Brain microvascular endothelial cell (primary cell): ENCODE measurements around the gene SGCD.

Source experiments
- DNase-seq: peaks from one replicate; pipeline ENCODE4 v3.0.0-alpha.2; 2020
- H3K27ac ChIP-seq: fragments of 250-450 bp; sonication (Bioruptor Pico); 2 replicates; pipeline ENCODE4 v1.5.1; 2020; ENCODE audit warnings: mild to moderate bottlenecking, moderate library complexity
- H3K27me3 ChIP-seq: fragments of 250-450 bp; sonication (Bioruptor Pico); replicated peaks from 2 replicates; pipeline ENCODE4 v1.5.1; 2020; ENCODE audit warnings: mild to moderate bottlenecking
- H3K36me3 ChIP-seq: fragments of 250-450 bp; sonication (Bioruptor Pico); replicated peaks from 2 replicates; pipeline ENCODE4 v1.5.1; 2020; ENCODE audit warnings: mild to moderate bottlenecking
- H3K4me3 ChIP-seq: 2 replicates; pipeline ENCODE4 v1.5.1; 2011; ENCODE audit warnings: low read depth, mild to moderate bottlenecking, control low read depth, low read length, moderate library complexity
- in situ Hi-C: cut with HindIII; loops from 2 replicates; pipeline ENCODE4 v1.10.0; 2017; ENCODE audit warnings: low sequenced_read_pairs, low pct_ligation_motif_present
- TF ChIP-seq, protein P1 (sequence below): IDR thresholded peaks from 2 replicates; pipeline ENCODE4 v1.5.1; 2011; ENCODE audit warnings: low read depth, mild to moderate bottlenecking, moderate library complexity, low read length, control low read depth, inconsistent platforms; ENCODE audit errors: missing control alignments

The SGCD gene

DNA sequence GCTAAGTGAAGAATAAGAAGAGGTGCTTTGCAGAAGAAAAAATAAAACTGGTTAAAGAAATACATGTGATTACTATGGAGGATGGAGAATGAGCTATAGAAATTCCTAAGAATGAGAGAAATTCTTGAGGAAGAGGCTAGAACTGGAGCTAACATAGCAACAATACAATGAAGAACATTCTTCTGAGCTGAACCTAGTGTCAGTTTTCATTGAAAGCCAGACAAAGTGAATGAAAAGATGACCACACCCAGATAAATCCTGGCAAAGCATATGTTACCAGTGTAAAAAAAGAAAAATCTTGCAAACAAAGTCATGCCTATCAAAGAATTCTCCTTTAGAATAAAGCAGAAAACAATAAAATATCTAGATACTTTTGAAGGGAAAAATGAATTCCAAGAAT is 39.6 kb downstream of the SGCD start:
- Histone ChIP-seq H3K27ac (no peak overlapping the region), H3K36me3 (no peaks in the 10 kb centered on the region), H3K4me3 (no peak overlapping the region), H3K27me3 (no peaks in the 10 kb centered on the region)
- DNase-seq = no peak
- in situ Hi-C loops = no loop called here
- TF ChIP-seq, protein P1, sequence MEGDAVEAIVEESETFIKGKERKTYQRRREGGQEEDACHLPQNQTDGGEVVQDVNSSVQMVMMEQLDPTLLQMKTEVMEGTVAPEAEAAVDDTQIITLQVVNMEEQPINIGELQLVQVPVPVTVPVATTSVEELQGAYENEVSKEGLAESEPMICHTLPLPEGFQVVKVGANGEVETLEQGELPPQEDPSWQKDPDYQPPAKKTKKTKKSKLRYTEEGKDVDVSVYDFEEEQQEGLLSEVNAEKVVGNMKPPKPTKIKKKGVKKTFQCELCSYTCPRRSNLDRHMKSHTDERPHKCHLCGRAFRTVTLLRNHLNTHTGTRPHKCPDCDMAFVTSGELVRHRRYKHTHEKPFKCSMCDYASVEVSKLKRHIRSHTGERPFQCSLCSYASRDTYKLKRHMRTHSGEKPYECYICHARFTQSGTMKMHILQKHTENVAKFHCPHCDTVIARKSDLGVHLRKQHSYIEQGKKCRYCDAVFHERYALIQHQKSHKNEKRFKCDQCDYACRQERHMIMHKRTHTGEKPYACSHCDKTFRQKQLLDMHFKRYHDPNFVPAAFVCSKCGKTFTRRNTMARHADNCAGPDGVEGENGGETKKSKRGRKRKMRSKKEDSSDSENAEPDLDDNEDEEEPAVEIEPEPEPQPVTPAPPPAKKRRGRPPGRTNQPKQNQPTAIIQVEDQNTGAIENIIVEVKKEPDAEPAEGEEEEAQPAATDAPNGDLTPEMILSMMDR = no peak

DNA sequence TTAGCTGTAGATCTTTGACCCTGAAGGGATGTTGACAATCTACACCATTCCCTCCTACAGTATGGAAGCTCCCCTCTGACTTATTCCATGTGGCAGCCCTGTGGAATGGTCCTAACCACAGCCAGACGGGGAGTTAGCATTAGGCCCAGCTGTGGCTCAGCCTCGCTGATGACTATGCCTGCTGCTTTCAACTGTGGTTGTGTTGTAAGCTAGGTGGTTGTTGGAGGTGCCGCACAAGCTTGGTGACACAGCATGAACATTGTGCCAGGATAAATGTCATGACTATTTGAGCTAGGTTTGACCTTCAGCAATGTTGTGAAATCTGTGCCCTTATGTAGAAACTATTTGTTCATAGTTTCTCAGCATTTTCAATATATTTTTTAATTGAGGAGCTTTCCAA is 40.6 kb downstream of the SGCD start:
- in situ Hi-C loops = no loop called here
- TF ChIP-seq, protein P1 = no peak
- no peak for DNase-seq

DNA sequence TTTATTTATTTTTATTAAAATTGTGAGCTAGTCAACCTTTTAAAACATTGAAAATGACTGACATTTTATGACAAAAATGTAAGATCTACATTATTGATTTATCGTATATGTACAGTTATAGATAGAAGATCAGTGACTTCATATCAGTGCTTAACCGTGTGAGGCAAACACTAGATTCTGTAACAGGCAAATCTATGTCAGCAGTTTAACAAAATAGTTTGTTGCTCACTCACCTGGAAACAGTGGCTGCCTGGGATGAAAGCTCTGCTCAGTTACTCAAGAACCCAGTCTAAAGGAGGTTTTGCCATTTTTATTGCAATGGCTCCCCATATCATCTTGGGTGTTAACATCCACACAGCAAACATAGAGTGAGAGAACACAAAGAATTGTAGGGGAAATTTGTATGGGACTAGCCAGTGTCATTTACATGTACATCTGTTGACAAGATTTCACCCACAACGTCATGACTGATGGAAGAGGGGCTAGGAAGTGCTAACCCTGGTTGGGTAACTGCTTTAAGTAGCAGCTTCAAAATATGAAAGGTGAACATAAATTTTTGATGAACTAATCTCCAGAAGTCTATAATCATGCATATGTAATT is 49.0 kb downstream of the SGCD start:
- Histone ChIP-seq H3K27me3 (no peaks in the 10 kb centered on the region), H3K4me3 (no peak overlapping the region), H3K27ac (no peak overlapping the region), H3K36me3 (no peaks in the 10 kb centered on the region)
- TF ChIP-seq, protein P1 = no peak
- DNase-seq = no peak
- in situ Hi-C loops = no loop called here

More for the DNA sequence above, 40.6 kb downstream of the SGCD start:
- Histone ChIP-seq H3K27me3 (no peaks in the 10 kb centered on the region), H3K36me3 (no peaks in the 10 kb centered on the region), H3K27ac (no peak overlapping the region), H3K4me3 (no peak overlapping the region)

DNA sequence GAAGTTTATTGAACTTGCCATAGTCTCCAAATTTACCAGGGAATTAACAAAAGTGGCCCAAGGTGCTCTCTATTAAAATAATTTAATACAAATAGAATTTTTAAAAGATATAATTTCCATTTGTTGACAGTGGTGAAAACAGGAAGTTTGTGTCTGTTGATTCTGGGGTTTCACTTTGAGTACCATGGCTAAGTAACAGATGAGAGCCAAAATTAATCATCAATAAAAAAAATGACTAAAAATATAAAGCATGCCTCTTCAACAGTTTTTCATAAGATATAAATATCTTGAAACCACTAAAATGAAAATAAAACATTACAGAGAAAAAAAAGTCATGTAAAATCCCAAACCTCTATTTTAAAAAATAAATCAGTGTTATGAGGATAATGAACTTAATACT is 49.8 kb downstream of the SGCD start:
- Histone ChIP-seq H3K36me3 (no peaks in the 10 kb centered on the region), H3K4me3 (no peak overlapping the region), H3K27ac (no peak overlapping the region), H3K27me3 (no peaks in the 10 kb centered on the region)
- TF ChIP-seq, protein P1 = no peak
- in situ Hi-C loops = no loop called here
- DNase-seq = no peak

DNA sequence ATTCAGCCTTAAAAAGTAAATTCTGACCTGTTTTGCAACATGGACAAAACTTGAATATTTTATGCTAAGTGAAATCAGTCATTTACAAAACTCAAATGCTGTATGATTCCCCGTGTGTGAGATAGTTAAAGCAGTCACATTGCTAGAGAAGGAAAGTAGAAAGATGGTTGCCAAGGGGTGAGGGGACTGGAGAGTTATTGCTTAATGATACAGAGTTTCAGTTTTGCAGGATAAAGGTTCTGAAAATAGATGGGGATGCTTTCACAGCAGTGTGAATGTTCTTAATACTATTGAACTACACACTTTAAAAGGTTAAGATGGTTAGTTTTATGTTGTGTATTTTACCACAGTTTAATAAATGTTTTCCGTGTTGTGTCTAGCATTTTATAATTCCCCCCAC is 51.2 kb downstream of the SGCD start:
- H3K27me3 ChIP-seq = no peaks in the 10 kb centered on the region
- H3K36me3 ChIP-seq = no peaks in the 10 kb centered on the region
- in situ Hi-C loops = no loop called here
- no peak overlapping the region for H3K27ac ChIP-seq
- H3K4me3 ChIP-seq = no peak overlapping the region
- DNase-seq = no peak
- TF ChIP-seq, protein P1 = no peak

DNA sequence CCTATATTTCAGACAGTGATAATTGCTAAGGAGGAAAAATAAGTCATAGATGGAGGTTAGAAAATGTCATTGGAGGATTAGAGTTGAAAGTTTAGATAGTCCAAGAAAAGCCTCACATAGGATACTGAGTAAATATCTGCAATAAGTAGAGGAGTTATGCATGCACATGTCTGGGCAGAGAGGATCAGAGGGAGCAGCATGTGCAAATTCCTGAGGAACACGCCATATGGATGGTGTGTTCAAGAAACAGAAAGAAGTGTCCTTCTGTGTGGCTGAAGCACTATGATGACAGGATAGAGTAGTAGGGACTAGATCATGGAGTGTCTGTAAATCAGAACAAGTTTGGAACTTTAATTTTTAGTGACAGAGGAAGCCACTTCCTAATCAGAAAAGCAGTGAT is 52.2 kb downstream of the SGCD start:
- no peak for DNase-seq
- Histone ChIP-seq H3K36me3 (no peaks in the 10 kb centered on the region), H3K4me3 (no peak overlapping the region), H3K27me3 (no peaks in the 10 kb centered on the region), H3K27ac (no peak overlapping the region)
- TF ChIP-seq, protein P1 = no peak
- in situ Hi-C loops = no loop called here
